BLaER1 treated with 17β-estradiol and CSF1 and Interleukin-3, amounts not matched to agents 10 nM and 100 nM (cell line): ENCODE data around the gene OVCH1.

Experiments used
- H3K27ac ChIP-seq, 11 experiments: shearing (Covaris generic); formaldehyde crosslinking; 2 replicates each; pipeline ENCODE4 v1.8.1; 2022
- H3K27me3 ChIP-seq, 11 experiments: shearing (Covaris generic); formaldehyde crosslinking; 2 replicates each; pipeline ENCODE4 v1.8.1; 2022
- H3K36me3 ChIP-seq, 11 experiments: shearing (Covaris generic); formaldehyde crosslinking; 2 replicates each; pipeline ENCODE4 v1.8.1; 2022
- H3K4me1 ChIP-seq, 10 experiments: shearing (Covaris generic); formaldehyde crosslinking; 2 replicates each; pipeline ENCODE4 v1.8.1; 2022
- H3K4me2 ChIP-seq, 11 experiments: shearing (Covaris generic); formaldehyde crosslinking; 2 replicates each; pipeline ENCODE4 v1.8.1; 2022
- H3K4me3 ChIP-seq, 10 experiments: shearing (Covaris generic); formaldehyde crosslinking; 2 replicates each; pipeline ENCODE4 v1.8.1; 2022
- H3K9ac ChIP-seq, 11 experiments: shearing (Covaris generic); formaldehyde crosslinking; 2 replicates each; pipeline ENCODE4 v1.8.1; 2022
- H3K9me3 ChIP-seq, 11 experiments: shearing (Covaris generic); formaldehyde crosslinking; replicated peaks in 1 of 11; 2 replicates each; pipeline ENCODE4 v1.8.1; 2022
- H4K20me1 ChIP-seq, 11 experiments: shearing (Covaris generic); formaldehyde crosslinking; 2 replicates each; pipeline ENCODE4 v1.8.1; 2022
- Cebpa-rat ChIP-seq, 11 experiments: shearing (Covaris generic); IDR thresholded peaks; 2 replicates each; pipeline ENCODE4 v1.8.1; 2022

The OVCH1 gene

DNA sequence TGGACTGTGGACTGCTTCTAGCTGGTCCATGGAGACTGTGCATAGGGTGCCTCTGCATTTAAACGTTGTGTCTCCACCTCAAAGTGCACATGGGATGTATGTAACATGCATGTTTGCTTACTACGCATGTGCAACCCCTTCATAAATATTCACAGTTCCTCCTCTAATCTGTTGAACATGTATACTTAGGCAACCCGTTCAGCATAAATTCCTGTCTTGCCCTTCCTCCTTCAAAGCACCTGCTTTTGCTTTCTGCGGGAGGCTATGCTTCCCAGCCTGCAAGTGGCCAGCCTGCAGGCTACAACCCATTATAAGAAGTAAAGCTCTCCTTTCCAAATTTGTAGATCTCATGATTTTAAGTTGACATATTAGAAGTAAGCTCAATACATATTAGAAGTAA, 33.0 kb upstream of the OVCH1 start:
- Histone ChIP-seq H4K20me1 (no peaks in the 10 kb centered on the region), H3K27ac (no peak overlapping the region), H3K4me2 (no peak overlapping the region), H3K4me3 (no peak overlapping the region), H3K4me1 (no peaks in the 10 kb centered on the region), H3K9me3 (no peaks in the 10 kb centered on the region), H3K9ac (no peak overlapping the region), H3K36me3 (no peaks in the 10 kb centered on the region), H3K27me3 (no peaks in the 10 kb centered on the region)
- TF ChIP-seq Cebpa-rat (IDR thresholded peaks at IDR 0.05) = no peak

GRCh38 chr12:29528161-29528560, 30.7 kb upstream of the OVCH1 start:
- no peaks in the 10 kb centered on the region for H3K36me3 ChIP-seq
- H3K4me1 ChIP-seq = no peaks in the 10 kb centered on the region
- no peaks in the 10 kb centered on the region for H3K9me3 ChIP-seq
- H3K27me3 ChIP-seq = no peaks in the 10 kb centered on the region
- no peak overlapping the region for H3K4me2 ChIP-seq
- no peak overlapping the region for H3K9ac ChIP-seq
- H3K27ac ChIP-seq = no peak overlapping the region
- no peak overlapping the region for H3K4me3 ChIP-seq
- TF ChIP-seq Cebpa-rat (IDR thresholded peaks at IDR 0.05) = no peak
- no peaks in the 10 kb centered on the region for H4K20me1 ChIP-seq

GRCh38 chr12:29521951-29522350, 24.5 kb upstream of the OVCH1 start:
- H3K9ac ChIP-seq = no peak overlapping the region
- no peaks in the 10 kb centered on the region for H4K20me1 ChIP-seq
- no peak for TF ChIP-seq Cebpa-rat (IDR thresholded peaks at IDR 0.05)
- no peaks in the 10 kb centered on the region for H3K9me3 ChIP-seq
- H3K4me1 ChIP-seq = no peaks in the 10 kb centered on the region
- no peak overlapping the region for H3K4me3 ChIP-seq
- no peak overlapping the region for H3K4me2 ChIP-seq
- H3K27me3 ChIP-seq = no peaks in the 10 kb centered on the region
- no peak overlapping the region for H3K27ac ChIP-seq
- no peaks in the 10 kb centered on the region for H3K36me3 ChIP-seq

DNA sequence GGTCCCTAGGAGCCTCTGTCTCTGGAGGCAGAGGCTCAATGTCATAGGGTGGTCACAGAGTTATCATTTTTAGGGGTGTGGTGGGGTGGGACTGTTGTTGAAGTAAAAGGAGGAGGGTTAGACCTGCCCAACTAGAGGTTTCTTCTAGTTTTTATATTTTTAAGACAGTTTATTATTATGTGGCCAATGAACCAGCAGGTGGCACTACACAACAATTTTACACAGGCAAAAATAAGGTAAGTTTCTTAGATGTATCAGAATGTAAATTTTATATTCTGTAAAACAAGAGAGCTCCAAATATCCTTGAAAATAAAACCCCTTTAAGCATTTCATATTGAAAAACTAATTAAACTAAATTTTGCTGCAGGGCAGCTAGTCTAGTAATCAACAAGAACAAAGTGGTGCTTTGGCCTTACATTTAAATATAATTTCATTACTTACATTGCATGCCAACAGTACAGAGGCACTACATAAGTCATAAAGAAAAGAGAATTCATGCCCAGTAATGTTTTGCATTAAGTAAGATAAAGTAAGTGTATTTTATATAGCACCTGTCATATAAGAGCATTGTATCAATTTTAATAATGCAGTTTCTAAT, 22.2 kb upstream of the OVCH1 start:
- no peak overlapping the region for H3K27ac ChIP-seq
- no peaks in the 10 kb centered on the region for H3K36me3 ChIP-seq
- no peak overlapping the region for H3K4me2 ChIP-seq
- peaks cover 0 to 6% (median 0%) of the 10 kb centered on the region in 10 experiments; a peak in 1 of 20 replicates for H3K4me1 ChIP-seq
- TF ChIP-seq Cebpa-rat (IDR thresholded peaks at IDR 0.05) = no peak
- H3K9ac ChIP-seq = no peak overlapping the region
- no peaks in the 10 kb centered on the region for H4K20me1 ChIP-seq
- H3K9me3 ChIP-seq = no peaks in the 10 kb centered on the region
- no peak overlapping the region for H3K4me3 ChIP-seq
- H3K27me3 ChIP-seq = no peaks in the 10 kb centered on the region

GRCh38 chr12:29518407-29518806, 20.9 kb upstream of the OVCH1 start:
- H3K27me3 ChIP-seq = no peaks in the 10 kb centered on the region
- no peaks in the 10 kb centered on the region for H3K36me3 ChIP-seq
- no peak overlapping the region for H3K4me3 ChIP-seq
- H3K27ac ChIP-seq = no peak overlapping the region
- H3K9ac ChIP-seq = no peak overlapping the region
- no peak overlapping the region for H3K4me2 ChIP-seq
- H3K9me3 ChIP-seq = no peaks in the 10 kb centered on the region
- H3K4me1 ChIP-seq = peaks cover 0 to 6% (median 0%) of the 10 kb centered on the region in 10 experiments; a peak in 1 of 20 replicates
- no peaks in the 10 kb centered on the region for H4K20me1 ChIP-seq
- no peak for TF ChIP-seq Cebpa-rat (IDR thresholded peaks at IDR 0.05)

- Histone ChIP-seq H3K4me2 (no peak overlapping the region), H4K20me1 (no peaks in the 10 kb centered on the region), H3K27me3 (no peaks in the 10 kb centered on the region), H3K4me1 (peaks cover 0 to 6% (median 0%) of the 10 kb centered on the region in 10 experiments; a peak in 1 of 20 replicates), H3K9me3 (no peaks in the 10 kb centered on the region), H3K9ac (no peak overlapping the region), H3K36me3 (no peaks in the 10 kb centered on the region), H3K4me3 (no peak overlapping the region), H3K27ac (no peak overlapping the region)
- no peak for TF ChIP-seq Cebpa-rat (IDR thresholded peaks at IDR 0.05)
Observed at GRCh38 chr12:29517264-29517663, 19.8 kb upstream of the OVCH1 start.

DNA sequence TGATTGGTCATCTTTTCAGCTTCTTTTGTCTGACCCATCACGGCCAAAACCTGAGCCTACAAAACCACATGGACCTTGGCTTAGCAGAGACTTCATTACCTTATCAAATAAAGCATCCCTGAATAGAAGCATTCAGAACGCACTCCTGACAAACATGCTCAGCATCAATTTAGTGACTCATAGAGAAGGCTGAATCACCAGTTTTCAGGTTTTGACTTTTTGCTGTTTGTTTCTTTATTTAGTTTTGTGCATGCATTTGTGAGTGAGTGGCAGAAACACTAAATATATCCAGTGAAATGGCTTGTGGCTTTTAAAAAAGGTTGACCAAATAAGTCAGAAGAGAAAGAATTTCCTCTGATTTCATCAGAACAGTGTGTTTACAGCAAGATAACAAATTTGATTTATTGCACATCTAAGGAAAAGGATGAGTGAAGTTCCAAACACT, 19.0 kb upstream of the OVCH1 start:
- Histone ChIP-seq H4K20me1 (no peaks in the 10 kb centered on the region), H3K4me1 (peaks cover 0 to 6% (median 0%) of the 10 kb centered on the region in 10 experiments; a peak in 1 of 20 replicates), H3K36me3 (no peaks in the 10 kb centered on the region), H3K4me3 (no peak overlapping the region), H3K9me3 (no peaks in the 10 kb centered on the region), H3K9ac (no peak overlapping the region), H3K27ac (no peak overlapping the region), H3K4me2 (no peak overlapping the region; a peak in 1 of 22 replicates), H3K27me3 (no peaks in the 10 kb centered on the region)
- TF ChIP-seq Cebpa-rat (IDR thresholded peaks at IDR 0.05) = no peak

GRCh38 chr12:29510591-29511185, 13.2 kb upstream of the OVCH1 start:
- H3K9ac ChIP-seq = no peak overlapping the region
- TF ChIP-seq Cebpa-rat (IDR thresholded peaks at IDR 0.05) = no peak
- no peaks in the 10 kb centered on the region for H3K36me3 ChIP-seq

GRCh38 chr12:29509503-29509902, 12.0 kb upstream of the OVCH1 start:
- H3K9me3 ChIP-seq = no peaks in the 10 kb centered on the region
- H4K20me1 ChIP-seq = no peaks in the 10 kb centered on the region
- H3K9ac ChIP-seq = no peak overlapping the region
- no peaks in the 10 kb centered on the region for H3K4me1 ChIP-seq
- TF ChIP-seq Cebpa-rat (IDR thresholded peaks at IDR 0.05) = no peak
- no peaks in the 10 kb centered on the region for H3K36me3 ChIP-seq
- H3K4me2 ChIP-seq = no peak overlapping the region
- no peak overlapping the region for H3K4me3 ChIP-seq
- H3K27ac ChIP-seq = no peak overlapping the region
- no peaks in the 10 kb centered on the region for H3K27me3 ChIP-seq

More at GRCh38 chr12:29510591-29511185, 13.2 kb upstream of the OVCH1 start:
- H3K4me2 ChIP-seq = no peak overlapping the region
- no peaks in the 10 kb centered on the region for H3K9me3 ChIP-seq
- H3K27me3 ChIP-seq = no peaks in the 10 kb centered on the region
- H4K20me1 ChIP-seq = no peaks in the 10 kb centered on the region
- H3K4me1 ChIP-seq = no peaks in the 10 kb centered on the region
- H3K4me3 ChIP-seq = no peak overlapping the region
- H3K27ac ChIP-seq = no peak overlapping the region

DNA sequence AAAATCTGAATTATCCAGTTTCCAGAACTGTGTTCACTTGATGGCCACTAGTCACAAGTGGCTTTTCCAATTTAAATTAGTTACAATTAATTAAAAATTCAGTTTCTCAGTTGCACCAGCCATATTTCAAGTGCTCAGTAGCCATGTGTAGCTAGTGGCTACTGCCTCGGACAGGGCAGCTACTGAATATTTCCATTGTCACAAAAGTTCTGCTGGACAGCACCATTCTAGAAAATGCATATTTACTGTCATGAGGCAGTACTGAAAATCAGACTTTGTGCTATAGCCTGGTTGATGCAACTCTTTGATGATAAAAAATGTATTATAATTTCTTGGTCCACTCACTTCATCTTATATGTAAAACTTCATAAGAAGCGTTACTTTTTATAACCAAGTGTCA, 11.5 kb upstream of the OVCH1 start:
- Histone ChIP-seq H3K27ac (no peak overlapping the region), H3K4me2 (no peak overlapping the region), H3K4me1 (no peaks in the 10 kb centered on the region), H3K9me3 (no peaks in the 10 kb centered on the region), H4K20me1 (no peaks in the 10 kb centered on the region), H3K27me3 (no peaks in the 10 kb centered on the region), H3K4me3 (no peak overlapping the region), H3K36me3 (no peaks in the 10 kb centered on the region), H3K9ac (no peak overlapping the region)
- TF ChIP-seq Cebpa-rat (IDR thresholded peaks at IDR 0.05) = no peak
